HUES64 (cell line): ENCODE data around the gene DGKA.
"Not testable (repeated sequence)": the region's sequence is repeated elsewhere in the genome, so short reads cannot be mapped to it uniquely, and the experiment has no call there.

Experiments used
- H3K27ac ChIP-seq: 2 replicates; pipeline ENCODE4 v1.7.0; 2013; ENCODE audit warnings: low read depth, low read length, inconsistent platforms
- H3K27me3 ChIP-seq: 2 replicates; pipeline ENCODE4 v1.6.1; 2013; ENCODE audit warnings: mild to moderate bottlenecking, low read length; ENCODE audit not compliant: insufficient read depth
- H3K36me3 ChIP-seq: 2 replicates; pipeline ENCODE4 v1.6.1; 2013; ENCODE audit warnings: mild to moderate bottlenecking, low read length; ENCODE audit not compliant: insufficient read depth
- H3K4me1 ChIP-seq: 2 replicates; pipeline ENCODE4 v1.6.1; 2013; ENCODE audit warnings: mild to moderate bottlenecking, low read length, moderate library complexity; ENCODE audit not compliant: insufficient read depth
- H3K4me3 ChIP-seq: 2 replicates; pipeline ENCODE4 v1.5.1; 2013; ENCODE audit warnings: mild to moderate bottlenecking, low read length, moderate library complexity
- H3K9ac ChIP-seq: 2 replicates; pipeline ENCODE4 v1.6.1; 2013; ENCODE audit warnings: mild to moderate bottlenecking, low read depth, low read length
- H3K9me3 ChIP-seq: 2 replicates; pipeline ENCODE4 v1.6.1; 2013; ENCODE audit warnings: low read depth, low read length; ENCODE audit not compliant: insufficient read depth
- WGBS: fragments of 150-250, 120-280 bp; methylation state at CpG from one replicate; pipeline ENCODE4 v1.1.7; 2013; ENCODE audit warnings: missing lambda C conversion rate; 5-methylcytosine and 5-hydroxymethylcytosine counted together

The DGKA gene

GRCh38 chr12:56001487-56002100 lies 70.6 kb downstream of the DGKA start:
- H3K36me3 ChIP-seq = peaks cover 30% of the 10 kb centered on the region
- H3K9me3 ChIP-seq = no peaks in the 10 kb centered on the region
- H3K9ac ChIP-seq = no peak overlapping the region
- 94% methylated on average over 6 of the region's 7 CpGs for WGBS
- no peak overlapping the region for H3K4me3 ChIP-seq
- no peaks in the 10 kb centered on the region for H3K4me1 ChIP-seq
- H3K27ac ChIP-seq = no peak overlapping the region
- H3K27me3 ChIP-seq = no peaks in the 10 kb centered on the region

- peaks cover 30% of the 10 kb centered on the region for H3K36me3 ChIP-seq
- H3K4me3 ChIP-seq, H3K27me3 ChIP-seq, H3K9me3 ChIP-seq, H3K4me1 ChIP-seq, H3K27ac ChIP-seq, H3K9ac ChIP-seq: not testable (repeated sequence)
- 98% methylated on average over 5 of the region's 5 CpGs for WGBS
Observed at GRCh38 chr12:56003376-56003775, 72.4 kb downstream of the DGKA start.
